ENCODE measurements around the gene VSIG8.

GRCh38 chr1:159835862-159836525 is 26.5 kb downstream of the VSIG8 start:
- TF ChIP-seq EZH2 (IDR thresholded peaks at IDR 0.05) (no peak), POLR2AphosphoS5 (IDR thresholded peaks at IDR 0.05; ENCODE audit: borderline replicate concordance, low read depth, low read length) (no peak), FOXP2 (optimal IDR thresholded peaks at IDR 0.05; ENCODE audit: control extremely low read depth, extremely low read length, insufficient read depth) (no peak)

Measured in SK-N-MC (cell line).